IMR-90 (cell line): ENCODE results near the gene HMG20B. TPM values are rescaled to one million over a fixed set of nuclear protein-coding genes. Genes with fewer than 3 reads are reported as not detected.
A peak's percentile ranks its signal among the peaks of the same experiment; 100 is the strongest.

ENCODE experiments used
- ATAC-seq: fragments of 200-7000 bp; cut with Tn5 transposase; 2 replicates; pipeline ENCODE4 v1.9.1; 2020; ENCODE audit warnings: low read depth, mild to moderate bottlenecking, moderate library complexity
- BruUV-seq: library from RNA; stranded (reverse); fragments of 400-500 nt; replicated peaks from 2 replicates; lab custom pipeline; 2021; lab: Mats Ljungman, UMichigan
- CTCF ChIA-PET: fragments of 300-600 bp; formaldehyde crosslinking; extraction: SDS; loops from one replicate; lab custom pipeline; 2021; ENCODE audit warnings: antibody characterized with exemption; lab: Yijun Ruan, JAX
- POLR2A ChIA-PET: fragments of 300-600 bp; sonication (Branson Sonifier 250); formaldehyde crosslinking; loops from one replicate; lab custom pipeline; 2022; ENCODE audit warnings: antibody characterized with exemption; ENCODE audit not compliant: unreplicated experiment; lab: Charles Lee
- DNase-seq: peaks from one replicate; pipeline ENCODE4 v3.0.0; 2013
- H2AFZ ChIP-seq: replicated peaks from 2 replicates; pipeline ENCODE3; 2013; ENCODE audit warnings: low read length, mild to moderate bottlenecking; ENCODE audit not compliant: poor library complexity
- H2AK5ac ChIP-seq: 2 replicates; pipeline ENCODE4 v1.6.1; 2013; ENCODE audit warnings: low read depth, low read length, inconsistent platforms
- H2AK9ac ChIP-seq: replicated peaks from 2 replicates; pipeline ENCODE3; 2013; ENCODE audit warnings: mild to moderate bottlenecking, low read depth, low read length, moderate library complexity; ENCODE audit not compliant: poor library complexity
- H2BK120ac ChIP-seq: 2 replicates; pipeline ENCODE4 v1.6.1; 2013; ENCODE audit warnings: low read depth, low read length, inconsistent platforms
- H2BK15ac ChIP-seq: 3 replicates; pipeline ENCODE4 v1.6.1; 2013; ENCODE audit warnings: low read depth, low read length, inconsistent platforms
- H2BK20ac ChIP-seq: 2 replicates; pipeline ENCODE4 v1.6.1; 2013; ENCODE audit warnings: low read depth, mild to moderate bottlenecking, inconsistent platforms, low read length, moderate library complexity
- H2BK5ac ChIP-seq: 2 replicates; pipeline ENCODE4 v1.6.1; 2013; ENCODE audit warnings: mild to moderate bottlenecking, low read depth, low read length, inconsistent platforms; ENCODE audit not compliant: poor library complexity, severe bottlenecking
- H3K14ac ChIP-seq: replicated peaks from 2 replicates; pipeline ENCODE4 v1.6.1; 2013; ENCODE audit warnings: low read depth, low read length, inconsistent platforms
- H3K18ac ChIP-seq: 2 replicates; pipeline ENCODE4 v1.6.1; 2013; ENCODE audit warnings: low read depth, low read length, control low read depth
- H3K23ac ChIP-seq: 2 replicates; pipeline ENCODE4 v1.6.1; 2013; ENCODE audit warnings: low read depth, low read length, inconsistent platforms
- H3K27ac ChIP-seq: 2 replicates; pipeline ENCODE4 v1.5.1; 2013; ENCODE audit warnings: mild to moderate bottlenecking, control low read depth, low read length; ENCODE audit not compliant: insufficient read depth
- H3K27me3 ChIP-seq: 2 replicates; pipeline ENCODE4 v1.6.1; 2013; ENCODE audit warnings: low read length; ENCODE audit not compliant: control insufficient read depth, insufficient read depth
- H3K36me3 ChIP-seq: 2 replicates; pipeline ENCODE4 v1.6.1; 2013; ENCODE audit warnings: low read length, mixed read lengths; ENCODE audit not compliant: control insufficient read depth, insufficient read depth
- H3K4ac ChIP-seq: 2 replicates; pipeline ENCODE4 v1.6.1; 2013; ENCODE audit warnings: low read depth, low read length, inconsistent platforms
- H3K4me1 ChIP-seq: 2 replicates; pipeline ENCODE4 v1.6.1; 2013; ENCODE audit warnings: low read length, mixed read lengths; ENCODE audit not compliant: control insufficient read depth, insufficient read depth
- H3K4me2 ChIP-seq: 2 replicates; pipeline ENCODE4 v1.6.1; 2013; ENCODE audit warnings: low read depth, mild to moderate bottlenecking, control low read depth, low read length, moderate library complexity
- H3K4me3 ChIP-seq: 2 replicates; pipeline ENCODE4 v1.5.1; 2013; ENCODE audit warnings: low read depth, mild to moderate bottlenecking, control low read depth, low read length, moderate library complexity; ENCODE audit not compliant: insufficient read depth
- H3K56ac ChIP-seq: 2 replicates; pipeline ENCODE4 v1.6.1; 2013; ENCODE audit warnings: low read length, inconsistent platforms; ENCODE audit not compliant: insufficient read depth; ENCODE audit errors: extremely low read depth
- H3K79me1 ChIP-seq, 2 experiments: 2 replicates each; pipeline ENCODE4 v1.6.1; 2013; ENCODE audit warnings: low read length in 2 of 2, inconsistent platforms in 1 of 2, low read depth in 1 of 2
- H3K9ac ChIP-seq: 2 replicates; pipeline ENCODE4 v1.6.1; 2013; ENCODE audit warnings: low read depth, low read length, control low read depth
- H3K9me1 ChIP-seq: 2 replicates; pipeline ENCODE4 v1.6.1; 2013; ENCODE audit warnings: low read length, inconsistent platforms; ENCODE audit not compliant: insufficient read depth
- H3K9me3 ChIP-seq: 2 replicates; pipeline ENCODE4 v1.6.1; 2013; ENCODE audit warnings: low read length; ENCODE audit not compliant: control insufficient read depth, insufficient read depth
- H4K20me1 ChIP-seq: 2 replicates; pipeline ENCODE4 v1.6.1; 2013; ENCODE audit warnings: low read length, inconsistent platforms; ENCODE audit not compliant: insufficient read depth
- H4K5ac ChIP-seq: 2 replicates; pipeline ENCODE4 v1.6.1; 2013; ENCODE audit warnings: mild to moderate bottlenecking, low read depth, low read length, control low read depth
- H4K8ac ChIP-seq, 2 experiments: 2 replicates each; pipeline ENCODE4 v1.6.1; 2013; ENCODE audit warnings: low read depth in 2 of 2, low read length in 2 of 2, control low read depth in 1 of 2, inconsistent platforms in 1 of 2
- H4K91ac ChIP-seq: 2 replicates; pipeline ENCODE4 v1.6.1; 2013; ENCODE audit warnings: low read depth, low read length, inconsistent platforms; ENCODE audit not compliant: insufficient read depth
- CEBPB ChIP-seq: IDR thresholded peaks from 2 replicates; pipeline ENCODE4 v1.6.1; 2012; ENCODE audit warnings: low read depth, low read length, improper control_type of control experiment
- CTCF ChIP-seq: conservative IDR thresholded peaks from 2 replicates; pipeline ENCODE4 v1.5.1; 2012; ENCODE audit warnings: mild to moderate bottlenecking, low read depth, low read length, improper control_type of control experiment
- MXI1 ChIP-seq: IDR thresholded peaks from 2 replicates; pipeline ENCODE4 v1.6.1; 2012; ENCODE audit warnings: low read depth, mild to moderate bottlenecking, low read length, moderate library complexity, borderline replicate concordance
- POLR2A ChIP-seq: IDR thresholded peaks from 2 replicates; pipeline ENCODE4 v1.6.1; 2012; ENCODE audit warnings: mild to moderate bottlenecking, low read depth, low read length
- RAD21 ChIP-seq: IDR thresholded peaks from 2 replicates; pipeline ENCODE4 v1.6.1; 2012; ENCODE audit warnings: low read length, improper control_type of control experiment
- RCOR1 ChIP-seq: IDR thresholded peaks from 2 replicates; pipeline ENCODE4 v1.6.1; 2012; ENCODE audit warnings: mild to moderate bottlenecking, low read length, improper control_type of control experiment; ENCODE audit not compliant: insufficient replicate concordance
- WGBS, 2 experiments: methylation state at CpG; one replicate each; pipeline versions ENCODE4 v1.1.5 to v1.1.7; 2013; ENCODE audit warnings: missing lambda C conversion rate in 2 of 2; ENCODE audit not compliant: insufficient read length in 1 of 2; ENCODE audit errors: extremely low coverage in 2 of 2; 5-methylcytosine and 5-hydroxymethylcytosine counted together
- dilution Hi-C: fragments of 300-500 bp; cut with HindIII; formaldehyde crosslinking; loops from one replicate; pipeline ENCODE4 v1.14.3; 2018; ENCODE audit warnings: low sequenced_read_pairs; ENCODE audit not compliant: unreplicated experiment
- in situ Hi-C: fragments of 300-500 bp; cut with MboI; formaldehyde crosslinking; loops from 3 replicates; pipeline ENCODE4 v1.14.3; 2019; ENCODE audit warnings: low sequenced_read_pairs, inconsistent platforms, mixed read lengths
- intact Hi-C: fragments of 100-400 bp; cut with micrococcal nuclease; formaldehyde crosslinking; loops from 2 replicates; pipeline ENCODE4 v1.10.0; 2022
- polyA plus RNA-seq, 3 experiments: library from polyadenylated mRNA; depleted of rRNA; stranded (reverse); fragments of >200 nt; gene quantifications; 2 replicates each; pipeline ENCODE4 v1.2.3, GENCODE V29; 2012; ENCODE audit warnings: low replicate concordance in 1 of 3
- total RNA-seq: library from RNA; depleted of rRNA; stranded (reverse); fragments of >200 nt; gene quantifications from 2 replicates; pipeline ENCODE4 v1.2.3, GENCODE V29; 2012

The HMG20B gene
- total and polyA plus RNA-seq, 2 of the 4 experiments (the other 2 are of a cell fraction) = 57.5 to 63.8 TPM

DNA sequence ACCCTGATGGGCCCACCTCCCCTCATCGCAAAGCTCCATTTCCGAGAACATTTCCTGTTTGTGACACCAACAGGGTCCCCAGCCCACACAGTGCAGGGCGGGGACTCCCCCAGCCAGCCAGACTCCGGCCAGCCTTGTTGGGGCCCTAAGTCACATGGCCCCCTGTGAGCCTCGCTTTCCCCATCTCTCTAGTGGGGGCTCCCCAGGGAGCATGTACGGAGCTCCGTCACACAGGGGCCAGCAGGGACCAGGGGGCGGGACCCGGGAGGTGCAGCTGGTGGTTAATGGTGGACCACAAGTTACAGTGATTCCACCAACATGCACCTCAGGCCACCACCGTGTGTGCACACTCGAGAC is 32.2 kb downstream of the HMG20B start:
- WGBS, 2 experiments = no CpG with 5 or more reads among the region's 11 CpGs
- Histone ChIP-seq H3K9me3 (no peaks in the 10 kb centered on the region), H4K5ac (no peak overlapping the region), H3K23ac (peak overlapping the region; percentile 11; the same call in 1 of the 2 replicates), H4K91ac (no peak overlapping the region), H3K4me3 (no peak overlapping the region), H3K4me1 (peaks cover 11% of the 10 kb centered on the region), H3K56ac (no peak overlapping the region), H3K18ac (no peak overlapping the region), H2BK15ac (no peak overlapping the region), H4K20me1 (no peaks in the 10 kb centered on the region), H3K9ac (no peak overlapping the region), H2BK20ac (no peak overlapping the region), H2AFZ (peak overlapping the region; percentile 9), H3K27me3 (no peaks in the 10 kb centered on the region), H3K36me3 (no peaks in the 10 kb centered on the region; the same call in 1 of the 2 replicates), H3K27ac (no peak overlapping the region), H2AK9ac (no peak overlapping the region), H3K4ac (no peak overlapping the region), H3K4me2 (no peak overlapping the region), H2BK120ac (no peak overlapping the region), H3K9me1 (0 out of 2 replicates have a peak, but pooled peaks cover 6% of the 10 kb centered on the region), H2AK5ac (0 out of 2 replicates have a peak overlapping the region, but pooled peaks have one; percentile 42), H4K8ac (no peak overlapping the region), H3K79me1 (peaks cover 7 to 17% of the 10 kb centered on the region in 2 experiments), H2BK5ac (no peak overlapping the region), H3K14ac (no peak overlapping the region)
- TF ChIP-seq MXI1 = no peak
- TF ChIP-seq RAD21 = no peak
- TF ChIP-seq RCOR1 = no peak
- no peak for TF ChIP-seq CTCF
- TF ChIP-seq CEBPB = no peak
- TF ChIP-seq POLR2A = no peak
- intact Hi-C loops = no loop called here
- no TSS peak for BruUV-seq
- dilution Hi-C loops = no loop called here
- CTCF ChIA-PET = no interaction called here
- in situ Hi-C loops = loop anchor here (25.0 kb wide), 1 partner anchor 293 kb away; no protein-coding TSS in a partner anchor
- DNase-seq = no peak
- ATAC-seq = no peak
- POLR2A ChIA-PET = no interaction called here
